Subcutaneous adipose tissue (tissue), 4 donors: Measurements from ENCODE around the gene SMARCAL1. TPM values are rescaled to one million over a fixed set of nuclear protein-coding genes. Genes with fewer than 3 reads are reported as not detected.

Experiments used
- total RNA-seq, 4 donors: library from RNA; depleted of rRNA; stranded (reverse); fragments of >200 nt; gene quantifications; one replicate each; pipeline ENCODE4 v1.1.0, GENCODE V29; 2016
- TF ChIP-seq, protein P1 (sequence below): fragments of 450-650 bp; IDR thresholded peaks from one replicate; pipeline ENCODE4 v1.5.1; 2016; ENCODE audit warnings: low read depth, mild to moderate bottlenecking, control low read depth, antibody characterized with exemption, moderate library complexity

SMARCAL1 gene
- total RNA-seq, 4 donors from 2014 or later, result 13.2 to 39.7 (median 23.6) TPM

GRCh38 chr2:216413882-216414281 lies 1.6 kb downstream of the SMARCAL1 start:
- TF ChIP-seq, protein P1, sequence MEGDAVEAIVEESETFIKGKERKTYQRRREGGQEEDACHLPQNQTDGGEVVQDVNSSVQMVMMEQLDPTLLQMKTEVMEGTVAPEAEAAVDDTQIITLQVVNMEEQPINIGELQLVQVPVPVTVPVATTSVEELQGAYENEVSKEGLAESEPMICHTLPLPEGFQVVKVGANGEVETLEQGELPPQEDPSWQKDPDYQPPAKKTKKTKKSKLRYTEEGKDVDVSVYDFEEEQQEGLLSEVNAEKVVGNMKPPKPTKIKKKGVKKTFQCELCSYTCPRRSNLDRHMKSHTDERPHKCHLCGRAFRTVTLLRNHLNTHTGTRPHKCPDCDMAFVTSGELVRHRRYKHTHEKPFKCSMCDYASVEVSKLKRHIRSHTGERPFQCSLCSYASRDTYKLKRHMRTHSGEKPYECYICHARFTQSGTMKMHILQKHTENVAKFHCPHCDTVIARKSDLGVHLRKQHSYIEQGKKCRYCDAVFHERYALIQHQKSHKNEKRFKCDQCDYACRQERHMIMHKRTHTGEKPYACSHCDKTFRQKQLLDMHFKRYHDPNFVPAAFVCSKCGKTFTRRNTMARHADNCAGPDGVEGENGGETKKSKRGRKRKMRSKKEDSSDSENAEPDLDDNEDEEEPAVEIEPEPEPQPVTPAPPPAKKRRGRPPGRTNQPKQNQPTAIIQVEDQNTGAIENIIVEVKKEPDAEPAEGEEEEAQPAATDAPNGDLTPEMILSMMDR, result no peak

DNA sequence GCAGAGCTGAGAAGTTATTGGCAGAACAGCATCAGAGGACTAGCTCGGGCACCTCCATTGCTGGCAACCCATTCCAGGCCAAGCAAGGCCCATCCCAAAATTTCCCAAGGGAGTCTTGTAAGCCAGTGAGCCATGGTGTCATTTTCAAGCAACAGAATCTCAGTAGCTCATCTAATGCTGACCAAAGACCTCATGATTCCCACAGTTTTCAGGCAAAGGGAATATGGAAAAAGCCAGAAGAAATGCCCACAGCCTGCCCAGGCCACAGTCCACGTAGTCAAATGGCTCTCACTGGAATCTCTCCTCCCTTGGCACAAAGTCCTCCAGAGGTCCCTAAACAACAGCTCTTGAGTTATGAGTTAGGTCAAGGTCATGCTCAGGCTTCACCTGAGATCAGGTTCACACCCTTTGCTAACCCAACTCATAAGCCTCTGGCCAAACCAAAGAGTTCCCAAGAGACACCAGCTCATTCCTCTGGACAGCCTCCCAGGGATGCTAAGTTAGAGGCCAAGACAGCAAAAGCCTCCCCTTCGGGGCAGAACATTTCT lies 2.6 kb downstream of the SMARCAL1 start:
- TF ChIP-seq, protein P1, result no peak

- TF ChIP-seq, protein P1, result no peak
Observed at GRCh38 chr2:216415541-216415940, 3.3 kb downstream of the SMARCAL1 start.

DNA sequence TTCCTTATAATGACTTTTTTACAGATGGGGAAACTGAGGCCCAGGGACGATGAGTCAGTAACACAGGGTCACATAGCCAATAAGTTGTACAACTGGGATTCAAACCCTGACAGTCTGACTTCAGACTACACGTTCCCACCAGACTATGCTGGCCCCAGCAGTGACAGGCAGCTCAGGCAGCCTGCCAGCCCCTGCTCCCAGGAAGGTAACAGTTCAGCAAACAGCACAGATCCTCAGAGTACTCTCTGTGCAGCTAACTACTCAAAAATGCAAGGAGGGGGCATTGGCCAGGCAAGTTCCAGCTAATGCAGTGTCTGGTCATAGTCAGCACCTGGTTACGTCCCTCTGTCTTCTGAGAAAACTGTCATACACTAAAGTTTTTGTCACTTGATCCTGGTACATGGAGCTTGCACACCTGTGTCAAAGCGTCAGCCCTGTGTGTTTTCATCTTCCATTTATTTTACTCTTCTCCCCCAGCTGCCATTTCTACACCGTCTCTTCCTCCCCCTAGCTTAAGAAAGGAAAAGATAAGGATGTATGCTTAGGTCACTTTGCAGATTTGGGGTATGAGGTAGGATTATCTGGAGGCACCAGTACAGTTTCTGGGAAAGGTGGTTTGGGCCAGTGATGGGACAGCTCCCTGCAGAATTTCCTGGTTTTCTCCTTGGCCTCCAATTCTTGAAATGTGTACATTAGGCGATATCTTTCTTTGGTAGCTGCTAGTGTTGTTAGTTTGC lies 4.5 kb downstream of the SMARCAL1 start:
- TF ChIP-seq, protein P1, result no peak

GRCh38 chr2:216418981-216419380 lies 6.7 kb downstream of the SMARCAL1 start:
- TF ChIP-seq, protein P1, result no peak

- TF ChIP-seq, protein P1, result no peak
Observed at GRCh38 chr2:216420367-216421101, 8.2 kb downstream of the SMARCAL1 start.

DNA sequence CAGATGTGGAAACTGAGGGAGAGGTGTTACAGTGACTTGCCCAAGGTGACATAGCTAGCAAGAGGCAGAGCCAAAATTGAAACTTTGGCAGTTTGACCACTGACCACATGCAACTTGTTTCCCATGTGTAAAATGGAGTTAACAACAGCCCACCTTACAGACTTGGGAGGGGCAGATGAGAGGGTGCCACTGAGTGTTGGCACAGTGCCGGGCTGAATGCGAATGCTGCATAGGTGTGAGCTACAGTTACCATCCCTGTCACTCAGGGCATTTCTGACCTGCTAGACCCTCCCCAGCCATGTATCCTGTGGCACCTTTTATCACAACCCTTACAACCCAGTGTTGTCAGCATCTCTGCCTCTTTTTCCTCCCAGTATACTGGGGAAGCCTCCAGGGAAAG lies 10.8 kb downstream of the SMARCAL1 start:
- TF ChIP-seq, protein P1, result no peak
